T-helper 2 cell treated with Interferon-gamma antibody and Interleukin-4, amounts not matched to agents 100 ng/mL and 5 ng/mL, for 36 hours (primary cell): ENCODE data around the gene KCNJ10. TPM values are rescaled to one million over a fixed set of nuclear protein-coding genes. Genes with fewer than 3 reads are reported as not detected.

ENCODE experiments used
- intact Hi-C: fragments of 100-400 bp; cut with micrococcal nuclease; formaldehyde crosslinking; loops from one replicate; pipeline ENCODE4 v1.15.1; 2023
- total RNA-seq: library from RNA; stranded (reverse); gene quantifications from 2 replicates; pipeline ENCODE4 v1.2.3, GENCODE V29; 2022

The KCNJ10 gene
- total RNA-seq, 1 donor from 2014 or later, result not detected

GRCh38 chr1:160099716-160100375, 29.9 kb upstream of the KCNJ10 start:
- intact Hi-C loops, result loop anchor here (2.0 to 10.0 kb wide), 5 partner anchors 68 to 1295 kb away; partner anchors contain the start of genes CASQ1, DUSP23, PEA15 and PIGM

- intact Hi-C loops, result loop anchor here (1.0 to 10.0 kb wide), 8 partner anchors 14 to 1296 kb away; partner anchors contain the start of genes COPA, DCAF8, DUSP23 and NCSTN
Observed at GRCh38 chr1:160098852-160099561, 29.0 kb upstream of the KCNJ10 start.

- intact Hi-C loops, result loop anchor here (1.0 to 10.0 kb wide), 8 partner anchors 13 to 1297 kb away; partner anchors contain the start of genes COPA, DCAF8, DUSP23 and NCSTN
Observed at GRCh38 chr1:160097911-160098851, 28.2 kb upstream of the KCNJ10 start, which contains the start of gene IGSF8. Gene IGSF8, minus strand, starts transcription at chr1:160098619. Its CDS starts 147 bp downstream, at chr1:160098472.

- intact Hi-C loops, result loop anchor here (5.0 to 10.0 kb wide), 3 partner anchors 65 to 1297 kb away; partner anchors contain the start of genes PEA15 and PIGM
Observed at GRCh38 chr1:160097151-160097910, 27.4 kb upstream of the KCNJ10 start.

GRCh38 chr1:160096274-160097116, 26.5 kb upstream of the KCNJ10 start:
- intact Hi-C loops, result loop anchor here (5.0 to 10.0 kb wide), 3 partner anchors 64 to 1298 kb away; partner anchors contain the start of genes PEA15 and PIGM

GRCh38 chr1:160095382-160096105, 25.6 kb upstream of the KCNJ10 start:
- intact Hi-C loops, result loop anchor here (5.0 to 10.0 kb wide), 3 partner anchors 63 to 1299 kb away; partner anchors contain the start of genes PEA15 and PIGM

GRCh38 chr1:160094806-160095205, 24.8 kb upstream of the KCNJ10 start:
- intact Hi-C loops, result loop anchor here (5.0 to 10.0 kb wide), 3 partner anchors 63 to 1300 kb away; partner anchors contain the start of genes PEA15 and PIGM

- intact Hi-C loops, result loop anchor here (10.0 kb wide), 1 partner anchor 1301 kb away; no protein-coding TSS in a partner anchor
Observed at GRCh38 chr1:160094291-160094625, 24.3 kb upstream of the KCNJ10 start.

GRCh38 chr1:160093624-160094290, 23.8 kb upstream of the KCNJ10 start:
- intact Hi-C loops, result loop anchor here (10.0 kb wide), 1 partner anchor 1301 kb away; no protein-coding TSS in a partner anchor

- intact Hi-C loops, result loop anchor here (10.0 kb wide), 1 partner anchor 1302 kb away; no protein-coding TSS in a partner anchor
Observed at GRCh38 chr1:160093069-160093395, 23.1 kb upstream of the KCNJ10 start.

GRCh38 chr1:160092366-160093068, 22.6 kb upstream of the KCNJ10 start:
- intact Hi-C loops, result loop anchor here (10.0 kb wide), 1 partner anchor 1302 kb away; no protein-coding TSS in a partner anchor

GRCh38 chr1:160091666-160092223, 21.8 kb upstream of the KCNJ10 start:
- intact Hi-C loops, result loop anchor here (10.0 kb wide), 1 partner anchor 1303 kb away; no protein-coding TSS in a partner anchor

- intact Hi-C loops, result loop anchor here (10.0 kb wide), 1 partner anchor 1304 kb away; no protein-coding TSS in a partner anchor
Observed at GRCh38 chr1:160090760-160091159, 20.8 kb upstream of the KCNJ10 start.

GRCh38 chr1:160089883-160090282, 19.9 kb upstream of the KCNJ10 start:
- intact Hi-C loops, result loop anchor here (10.0 kb wide), 1 partner anchor 1305 kb away; no protein-coding TSS in a partner anchor

- intact Hi-C loops, result no loop called here
Observed at GRCh38 chr1:160087118-160087662, 17.2 kb upstream of the KCNJ10 start.

GRCh38 chr1:160086456-160086892, 16.5 kb upstream of the KCNJ10 start:
- intact Hi-C loops, result no loop called here
